HEK293T (cell line): ENCODE results near the gene GAB2.

Experiments
- CTCF ChIA-PET: fragments of 350-600 bp; formaldehyde crosslinking; extraction: SDS; loops from one replicate; lab custom pipeline; 2021; ENCODE audit warnings: antibody characterized with exemption, inconsistent platforms; lab: Yijun Ruan, JAX
- POLR2A ChIA-PET: fragments of 350-600 bp; formaldehyde crosslinking; extraction: SDS; loops from one replicate; lab custom pipeline; 2020; ENCODE audit warnings: antibody characterized with exemption, inconsistent platforms; lab: Yijun Ruan, JAX
- DNase-seq: peaks from one replicate; pipeline ENCODE4 v3.0.0; 2012; ENCODE audit warnings: mixed read lengths; ENCODE audit errors: extremely low spot score
- ARNT ChIP-seq: fragments of 450-650 bp; IDR thresholded peaks from 2 replicates; pipeline ENCODE4 v1.6.1; 2017; ENCODE audit warnings: mild to moderate bottlenecking
- BHLHE40 ChIP-seq: fragments of 450-650 bp; IDR thresholded peaks from 2 replicates; pipeline ENCODE4 v1.6.1; 2016; ENCODE audit warnings: mild to moderate bottlenecking, moderate library complexity, borderline replicate concordance
- CTBP1 ChIP-seq: fragments of 450-650 bp; IDR thresholded peaks from 2 replicates; pipeline ENCODE4 v1.6.1; 2016; ENCODE audit warnings: borderline replicate concordance
- ELF4 ChIP-seq: fragments of 450-650 bp; IDR thresholded peaks from 2 replicates; pipeline ENCODE4 v1.6.1; 2017; ENCODE audit warnings: antibody characterized with exemption
- FOXA1 ChIP-seq: fragments of 450-650 bp; IDR thresholded peaks from 2 replicates; pipeline ENCODE4 v1.6.1; 2016; ENCODE audit warnings: mild to moderate bottlenecking
- FOXK2 ChIP-seq: fragments of 450-650 bp; IDR thresholded peaks from 2 replicates; pipeline ENCODE4 v1.6.1; 2016; ENCODE audit warnings: mild to moderate bottlenecking
- FOXM1 ChIP-seq: fragments of 450-650 bp; IDR thresholded peaks from 2 replicates; pipeline ENCODE4 v1.6.1; 2017; ENCODE audit warnings: mild to moderate bottlenecking, borderline replicate concordance
- HDGF ChIP-seq: fragments of 450-650 bp; IDR thresholded peaks from 2 replicates; pipeline ENCODE4 v1.6.1; 2017; ENCODE audit warnings: antibody characterized with exemption, borderline replicate concordance
- L3MBTL2 ChIP-seq: fragments of 450-650 bp; conservative IDR thresholded peaks from 2 replicates; pipeline ENCODE4 v1.6.1; 2016; ENCODE audit warnings: mild to moderate bottlenecking
- LEF1 ChIP-seq: fragments of 450-650 bp; IDR thresholded peaks from 2 replicates; pipeline ENCODE4 v1.6.1; 2017; ENCODE audit warnings: mild to moderate bottlenecking, borderline replicate concordance
- NFRKB ChIP-seq: fragments of 450-650 bp; IDR thresholded peaks from 2 replicates; pipeline ENCODE4 v1.6.1; 2016; ENCODE audit warnings: mild to moderate bottlenecking, moderate library complexity
- PKNOX1 ChIP-seq: fragments of 450-650 bp; IDR thresholded peaks from 2 replicates; pipeline ENCODE4 v1.6.1; 2016
- SP1 ChIP-seq: fragments of 450-650 bp; IDR thresholded peaks from 2 replicates; pipeline ENCODE4 v1.6.1; 2017
- SUZ12 ChIP-seq: fragments of 450-650 bp; IDR thresholded peaks from 2 replicates; pipeline ENCODE4 v1.6.1; 2016; ENCODE audit warnings: mild to moderate bottlenecking
- TARDBP ChIP-seq: fragments of 450-650 bp; IDR thresholded peaks from 2 replicates; pipeline ENCODE4 v1.6.1; 2016
- ZNF384 ChIP-seq: fragments of 450-650 bp; IDR thresholded peaks from 2 replicates; pipeline ENCODE4 v1.6.1; 2016

The GAB2 gene

GRCh38 chr11:78291503-78292108, 126.0 kb downstream of the GAB2 start:
- TF ChIP-seq HDGF, result no peak
- TF ChIP-seq SUZ12, result no peak
- TF ChIP-seq NFRKB, result no peak
- no peak for TF ChIP-seq CTBP1
- TF ChIP-seq ZNF384, result no peak
- no peak for TF ChIP-seq TARDBP
- TF ChIP-seq BHLHE40, result no peak
- no peak for TF ChIP-seq ARNT
- TF ChIP-seq PKNOX1, result no peak
- TF ChIP-seq FOXA1, result no peak
- TF ChIP-seq L3MBTL2, result no peak
- TF ChIP-seq LEF1, result no peak
- no peak for TF ChIP-seq FOXK2
- TF ChIP-seq SP1, result no peak
- no peak for TF ChIP-seq FOXM1
- POLR2A ChIA-PET, result no interaction called here
- no peak for DNase-seq
- CTCF ChIA-PET, result no interaction called here

DNA sequence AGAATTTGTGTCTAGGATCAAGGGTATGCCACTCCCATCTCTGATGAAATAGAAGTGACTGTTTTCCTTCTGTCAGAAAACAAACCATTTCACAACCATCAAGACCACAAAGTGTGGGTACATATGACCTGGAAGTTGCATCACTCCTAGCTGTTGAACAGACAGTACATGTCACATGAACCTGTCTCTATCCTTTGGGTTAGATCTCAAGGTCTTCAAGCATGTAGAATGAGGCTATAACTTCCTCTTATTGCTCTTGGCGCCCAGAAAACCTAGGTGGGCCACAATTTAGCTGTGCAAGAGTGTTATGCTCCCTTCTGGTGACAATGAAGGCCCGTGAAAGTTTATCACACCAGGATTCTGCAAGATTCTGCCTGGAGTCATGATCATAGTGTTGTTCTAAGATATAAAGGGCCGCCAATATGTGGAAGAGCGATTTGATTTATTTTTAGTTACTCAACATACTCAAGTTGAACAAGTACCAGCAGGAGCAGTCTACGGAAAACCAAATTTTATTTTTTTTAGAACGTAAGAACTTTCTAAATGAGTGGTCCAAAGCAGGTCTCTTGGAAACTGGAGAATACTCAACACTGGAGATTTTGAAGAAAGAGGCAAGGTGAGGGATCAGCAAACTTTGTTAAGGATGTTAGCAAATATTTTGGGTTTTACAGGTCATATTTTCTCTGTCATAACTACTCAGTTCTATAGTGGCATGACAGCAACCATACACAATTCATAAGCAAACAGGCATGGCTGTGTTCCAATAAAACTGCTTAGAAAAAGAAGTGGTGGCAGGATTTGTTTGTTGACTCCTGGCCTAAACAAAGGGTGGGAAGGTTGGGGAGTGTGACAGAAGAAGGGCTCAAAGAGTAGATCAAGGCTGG, 127.1 kb downstream of the GAB2 start:
- no peak for DNase-seq
- POLR2A ChIA-PET, result no interaction called here
- no peak for TF ChIP-seq TARDBP
- no peak for TF ChIP-seq ZNF384
- TF ChIP-seq NFRKB, result no peak
- TF ChIP-seq L3MBTL2, result no peak
- no peak for TF ChIP-seq FOXK2
- TF ChIP-seq HDGF, result no peak
- no peak for TF ChIP-seq SP1
- TF ChIP-seq SUZ12, result no peak
- TF ChIP-seq BHLHE40, result no peak
- CTCF ChIA-PET, result no interaction called here

- POLR2A ChIA-PET, result no interaction called here
- CTCF ChIA-PET, result no interaction called here
- TF ChIP-seq FOXK2 (no peak), SP1 (no peak), ELF4 (no peak), LEF1 (no peak), HDGF (no peak), NFRKB (no peak), FOXM1 (no peak), ZNF384 (no peak), FOXA1 (no peak), SUZ12 (no peak), ARNT (no peak), CTBP1 (no peak), PKNOX1 (no peak), TARDBP (no peak)
- DNase-seq, result no peak
Measured at GRCh38 chr11:78289552-78290292, 127.9 kb downstream of the GAB2 start.

DNA sequence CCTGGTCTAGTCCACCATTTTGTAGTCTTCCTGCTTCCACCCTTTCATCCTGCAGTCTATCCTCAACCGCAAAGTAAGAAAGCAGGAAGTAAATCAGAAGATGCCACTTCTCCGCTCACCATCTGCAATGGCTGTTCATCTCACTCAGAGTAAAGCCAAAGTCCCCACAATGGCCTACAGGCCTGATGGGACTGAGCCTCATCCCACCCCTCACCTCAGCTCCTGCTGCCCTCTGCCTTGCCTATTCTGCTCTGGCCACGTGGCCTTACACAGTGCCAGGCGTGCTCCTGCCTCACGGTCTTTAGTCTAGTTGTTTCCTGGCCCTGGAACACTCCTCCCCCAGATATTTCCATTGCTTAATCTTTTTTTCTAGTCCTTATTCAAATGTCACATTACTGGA, 133.4 kb downstream of the GAB2 start:
- ChIA-PET POLR2A (no interaction called here), CTCF (no interaction called here)
- DNase-seq, result no peak
- no peak for TF ChIP-seq L3MBTL2
- no peak for TF ChIP-seq HDGF
- no peak for TF ChIP-seq BHLHE40
- TF ChIP-seq LEF1, result no peak
- no peak for TF ChIP-seq FOXK2
- TF ChIP-seq SP1, result no peak

DNA sequence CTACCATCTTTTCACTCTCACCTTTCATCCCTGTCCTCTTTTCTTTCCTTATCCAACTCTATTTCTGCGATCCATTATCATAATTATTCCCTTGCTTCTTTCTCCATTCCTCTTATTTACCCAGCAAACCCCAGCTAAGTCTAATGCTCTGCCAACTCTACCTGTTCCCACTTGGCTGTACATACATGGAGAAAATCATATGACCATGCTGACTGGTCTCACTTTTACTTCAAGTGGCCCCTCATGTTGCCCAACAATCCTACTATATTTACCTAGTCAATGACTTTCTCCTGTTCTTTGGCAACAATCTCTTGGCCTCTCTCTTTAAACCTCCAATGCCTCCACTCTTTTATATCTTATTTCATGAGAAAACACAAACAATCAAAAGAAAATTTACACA, 134.8 kb downstream of the GAB2 start:
- CTCF ChIA-PET, result no interaction called here
- DNase-seq, result no peak
- POLR2A ChIA-PET, result no interaction called here
- TF ChIP-seq SP1 (no peak), ZNF384 (no peak), ELF4 (no peak)

DNA sequence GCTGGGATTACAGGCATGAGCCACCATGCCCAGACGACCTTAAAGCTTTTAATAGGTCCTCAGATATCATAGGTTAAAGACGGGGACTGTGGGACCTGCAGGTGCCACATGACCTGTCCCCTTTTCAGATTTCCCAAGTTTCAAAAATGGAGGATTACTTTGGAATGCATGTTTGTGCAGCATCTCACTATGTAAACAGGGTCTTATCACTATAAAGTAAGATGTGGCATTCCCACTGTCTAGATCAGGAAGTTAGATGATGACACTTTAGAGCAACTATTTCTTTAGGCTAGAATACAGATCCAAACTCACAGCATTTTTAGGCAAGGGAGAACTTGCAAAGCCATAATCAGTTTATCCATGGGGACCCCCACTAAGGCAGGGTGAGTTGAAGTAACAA, 136.1 kb downstream of the GAB2 start:
- TF ChIP-seq SUZ12, result no peak
- TF ChIP-seq ZNF384, result no peak
- TF ChIP-seq NFRKB, result no peak
- TF ChIP-seq TARDBP, result no peak
- no peak for TF ChIP-seq L3MBTL2
- CTCF ChIA-PET, result no interaction called here
- DNase-seq, result no peak
- POLR2A ChIA-PET, result no interaction called here
